DND-41 (cell line): ENCODE results near the gene PKDREJ.

Experiments used
- ATAC-seq: fragments of 200-7000 bp; cut with Tn5 transposase; 3 replicates; pipeline ENCODE4 v1.9.1; 2021; ENCODE audit warnings: low read depth; ENCODE audit not compliant: insufficient read depth
- DNase-seq: peaks from one replicate; pipeline ENCODE4 v3.0.0-alpha.2; 2020
- H2AFZ ChIP-seq: 2 replicates; pipeline ENCODE4 v1.6.0; 2012; ENCODE audit warnings: low read depth, low read length
- H3K27ac ChIP-seq: 2 replicates; pipeline ENCODE4 v1.5.1; 2012; ENCODE audit warnings: low read length, inconsistent platforms
- H3K27me3 ChIP-seq: fragments of 200-600 bp; sonication (generic); 2 replicates; pipeline ENCODE4 v1.6.0; 2012; ENCODE audit warnings: low read length, mild to moderate bottlenecking, inconsistent platforms; ENCODE audit not compliant: insufficient read depth, poor library complexity
- H3K36me3 ChIP-seq: 2 replicates; pipeline ENCODE4 v1.5.1; 2012; ENCODE audit warnings: low read length, inconsistent platforms; ENCODE audit not compliant: insufficient read depth
- H3K4me1 ChIP-seq: 2 replicates; pipeline ENCODE4 v1.5.1; 2012; ENCODE audit warnings: mild to moderate bottlenecking, low read length; ENCODE audit not compliant: insufficient read depth
- H3K4me2 ChIP-seq: 2 replicates; pipeline ENCODE4 v1.6.0; 2012; ENCODE audit warnings: mild to moderate bottlenecking, moderate library complexity, low read length, inconsistent platforms; ENCODE audit not compliant: insufficient read depth
- H3K4me3 ChIP-seq, 2 experiments: fragments of 200-600 bp in 1 of 2; shearing (Covaris generic) in 1 of 2; 2 replicates each; pipeline ENCODE4 v1.5.1; 2012 to 2016; ENCODE audit warnings: inconsistent platforms in 2 of 2, low read length in 2 of 2, mild to moderate bottlenecking in 2 of 2, low read depth in 1 of 2, moderate library complexity in 1 of 2
- H3K79me2 ChIP-seq: 2 replicates; pipeline ENCODE4 v1.6.0; 2012; ENCODE audit warnings: low read length, inconsistent platforms; ENCODE audit not compliant: insufficient read depth
- H3K9ac ChIP-seq: 2 replicates; pipeline ENCODE4 v1.6.0; 2012; ENCODE audit warnings: low read depth, mild to moderate bottlenecking, inconsistent platforms, low read length, moderate library complexity
- H3K9me3 ChIP-seq: 2 replicates; pipeline ENCODE4 v1.5.1; 2012; ENCODE audit warnings: low read length, moderate library complexity, mild to moderate bottlenecking, inconsistent platforms; ENCODE audit not compliant: insufficient read depth, severe bottlenecking
- H4K20me1 ChIP-seq: 2 replicates; pipeline ENCODE4 v1.6.0; 2012; ENCODE audit warnings: low read length; ENCODE audit not compliant: insufficient read depth
- CTCF ChIP-seq: IDR thresholded peaks from 2 replicates; pipeline ENCODE4 v1.5.1; 2012; ENCODE audit warnings: borderline replicate concordance, low read length, moderate library complexity, mild to moderate bottlenecking; ENCODE audit not compliant: poor library complexity, severe bottlenecking; ENCODE audit errors: extremely low read depth
- EZH2 ChIP-seq: IDR thresholded peaks from 3 replicates; pipeline ENCODE4 v1.6.1; 2012; ENCODE audit warnings: borderline replicate concordance, low read depth, mild to moderate bottlenecking, moderate library complexity, low read length, inconsistent platforms; ENCODE audit not compliant: severe bottlenecking

Gene PKDREJ

GRCh38 chr22:46292732-46293131 lies 29.6 kb upstream of the PKDREJ start:
- no peak for DNase-seq
- peaks cover 22% of the 10 kb centered on the region for H3K79me2 ChIP-seq
- no peak overlapping the region for H3K4me3 ChIP-seq
- no peaks in the 10 kb centered on the region for H3K9me3 ChIP-seq
- H3K27me3 ChIP-seq: no peaks in the 10 kb centered on the region
- H3K9ac ChIP-seq: no peak overlapping the region
- peaks cover 39% of the 10 kb centered on the region for H3K36me3 ChIP-seq
- no peak overlapping the region for H3K4me2 ChIP-seq
- H4K20me1 ChIP-seq: no peaks in the 10 kb centered on the region
- peaks cover 17% of the 10 kb centered on the region for H3K4me1 ChIP-seq
- 0 out of 2 replicates have a peak overlapping the region, but pooled peaks have one; percentile 46 for H3K27ac ChIP-seq
- no peak for ATAC-seq
- TF ChIP-seq EZH2 (no peak), CTCF (no peak)
- no peak overlapping the region for H2AFZ ChIP-seq

- Histone ChIP-seq H4K20me1 (no peaks in the 10 kb centered on the region), H3K27me3 (no peaks in the 10 kb centered on the region), H3K36me3 (peaks cover 38% of the 10 kb centered on the region), H3K27ac (no peak overlapping the region), H3K9ac (no peak overlapping the region), H3K4me2 (no peak overlapping the region), H3K4me1 (peaks cover 13% of the 10 kb centered on the region), H3K79me2 (peaks cover 16% of the 10 kb centered on the region), H3K9me3 (no peaks in the 10 kb centered on the region), H2AFZ (no peak overlapping the region), H3K4me3 (no peak overlapping the region)
- DNase-seq (no peak), ATAC-seq (no peak)
- TF ChIP-seq CTCF: no peak
- TF ChIP-seq EZH2: no peak
These were observed 29.0 kb upstream of the PKDREJ start for GRCh38 chr22:46292173-46292572.

- H3K9me3 ChIP-seq: no peaks in the 10 kb centered on the region
- no peak overlapping the region for H3K27ac ChIP-seq
- H3K4me3 ChIP-seq: no peak overlapping the region
- TF ChIP-seq EZH2 (no peak), CTCF (no peak)
- H2AFZ ChIP-seq: no peak overlapping the region
- H3K9ac ChIP-seq: no peak overlapping the region
- H3K4me2 ChIP-seq: no peak overlapping the region
- no peaks in the 10 kb centered on the region for H4K20me1 ChIP-seq
- H3K27me3 ChIP-seq: no peaks in the 10 kb centered on the region
- DNase-seq (no peak), ATAC-seq (no peak)
- peaks cover 9% of the 10 kb centered on the region for H3K79me2 ChIP-seq
- peaks cover 11% of the 10 kb centered on the region for H3K4me1 ChIP-seq
- peaks cover 40% of the 10 kb centered on the region for H3K36me3 ChIP-seq
These were observed 28.0 kb upstream of the PKDREJ start for GRCh38 chr22:46290843-46291785.
